Aorta (tissue), 5 donors: ENCODE results near the gene CKMT1A. TPM values are rescaled to one million over a fixed set of nuclear protein-coding genes. Genes with fewer than 3 reads are reported as not detected.
"Not testable (repeated sequence)": the region's sequence is repeated elsewhere in the genome, so short reads cannot be mapped to it uniquely, and the experiment has no call there.

Source experiments
- ATAC-seq: fragments of 200-7000 bp; cut with Tn5 transposase; one replicate; pipeline ENCODE4 v1.9.1; 2022; ENCODE audit warnings: moderate library complexity; ENCODE audit not compliant: low FRiP score
- DNase-seq, 2 donors: peaks; one replicate each; pipeline ENCODE4 v3.0.0-alpha.2; 2020
- H3K27ac ChIP-seq, 2 donors: one replicate each; pipeline ENCODE4 v1.5.1; 2013; ENCODE audit warnings: low read length in 2 of 2, mild to moderate bottlenecking in 2 of 2, moderate library complexity in 2 of 2, control low read depth in 1 of 2, inconsistent platforms in 1 of 2, low read depth in 1 of 2
- H3K27me3 ChIP-seq, 2 donors: one replicate each; pipeline ENCODE4 v1.6.1; 2013; ENCODE audit warnings: control low read depth in 1 of 2, low read length in 1 of 2, mild to moderate bottlenecking in 1 of 2, moderate library complexity in 1 of 2; ENCODE audit not compliant: insufficient read depth in 2 of 2, control insufficient read depth in 1 of 2
- H3K36me3 ChIP-seq, 2 donors: one replicate each; pipeline ENCODE4 v1.6.1; 2013; ENCODE audit warnings: control low read depth in 1 of 2, low read length in 1 of 2, mild to moderate bottlenecking in 1 of 2; ENCODE audit not compliant: insufficient read depth in 2 of 2, control insufficient read depth in 1 of 2
- H3K4me1 ChIP-seq, 2 donors: one replicate each; pipeline ENCODE4 v1.6.1; 2013; ENCODE audit warnings: low read length in 2 of 2, control low read depth in 1 of 2, mild to moderate bottlenecking in 1 of 2, moderate library complexity in 1 of 2; ENCODE audit not compliant: insufficient read depth in 2 of 2, control insufficient read depth in 1 of 2
- H3K4me3 ChIP-seq, 2 donors: one replicate each; pipeline ENCODE4 v1.5.1; 2013; ENCODE audit warnings: low read length in 2 of 2, control low read depth in 1 of 2, mild to moderate bottlenecking in 1 of 2
- H3K9me3 ChIP-seq: one replicate; pipeline ENCODE4 v1.6.1; 2013; ENCODE audit warnings: mild to moderate bottlenecking, low read length; ENCODE audit not compliant: control insufficient read depth
- WGBS, 2 donors: extraction: QIAGEN DNeasy Blood & Tissue Kit; methylation state at CpG; one replicate each; pipeline ENCODE4 v1.1.7; 2013; 5-methylcytosine and 5-hydroxymethylcytosine counted together
- intact Hi-C, 2 donors: fragments of 100-400 bp; cut with DNase I; formaldehyde crosslinking; loops; one replicate each; pipeline versions ENCODE4 v1.14.2 to v1.15.0; 2022
- polyA plus RNA-seq, 2 donors: library from polyadenylated mRNA; stranded (reverse); fragments of 200-250 nt; gene quantifications; one replicate each; pipeline ENCODE4 v1.2.3, GENCODE V29; 2013
- total RNA-seq, 2 donors: library from RNA; stranded (reverse); fragmentation: NEBNext Ultra II Directional; extraction: Animal tissue kit (Norgen Biotek cat#: 25700); gene quantifications; one replicate each; pipeline ENCODE4 v1.2.1, GENCODE V29; 2021
- donor health status: healthy with polysubstance abuse.
- donor health status: Bipolar disorder and iron deficiency.
- donor health status: DM: no; HTN: no; CAD: no.
- donor health status: DM: no; HTN: no; CAD: no.
- donor health status: DM: yes; HTN: yes; CAD: no.

The CKMT1A gene
- total and polyA plus RNA-seq, 4 donors = 11.1 TPM; not detected in 3

DNA sequence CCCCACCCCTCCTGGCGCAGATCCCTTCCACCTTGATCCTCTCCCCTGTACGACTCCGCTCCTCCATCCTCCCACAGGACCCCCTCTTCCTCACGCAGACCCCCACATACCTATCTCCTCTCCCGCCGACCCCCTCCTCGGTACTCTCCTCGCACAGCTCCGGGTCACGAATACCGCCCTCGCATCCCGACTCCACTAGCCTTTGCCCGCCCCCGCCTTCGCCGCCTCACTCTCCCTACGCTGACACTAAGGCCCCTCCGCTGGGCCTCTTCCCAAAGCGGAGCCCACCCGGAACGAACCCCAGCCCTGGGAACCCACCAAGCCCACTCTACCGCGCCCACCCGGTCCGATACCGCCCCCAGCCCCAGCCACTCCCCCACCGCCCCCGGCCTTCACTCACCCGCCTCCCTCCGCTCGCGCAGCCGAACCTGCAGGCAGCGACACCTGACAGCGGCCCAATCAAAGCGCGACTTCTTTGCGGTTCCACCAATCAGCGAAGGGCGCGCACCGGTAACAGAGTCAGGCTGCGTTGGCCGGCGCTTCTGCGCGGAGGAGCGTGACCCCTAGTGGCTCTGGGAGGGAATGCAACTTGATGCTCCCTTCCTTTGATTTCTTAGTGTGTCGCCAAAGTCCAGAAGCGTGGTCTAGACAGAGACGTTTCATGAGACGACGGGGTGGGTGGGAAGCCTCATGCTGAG, 3.9 kb upstream of the CKMT1A start:
- H3K9me3 ChIP-seq, H3K4me1 ChIP-seq, intact Hi-C loops: not testable (repeated sequence)

DNA sequence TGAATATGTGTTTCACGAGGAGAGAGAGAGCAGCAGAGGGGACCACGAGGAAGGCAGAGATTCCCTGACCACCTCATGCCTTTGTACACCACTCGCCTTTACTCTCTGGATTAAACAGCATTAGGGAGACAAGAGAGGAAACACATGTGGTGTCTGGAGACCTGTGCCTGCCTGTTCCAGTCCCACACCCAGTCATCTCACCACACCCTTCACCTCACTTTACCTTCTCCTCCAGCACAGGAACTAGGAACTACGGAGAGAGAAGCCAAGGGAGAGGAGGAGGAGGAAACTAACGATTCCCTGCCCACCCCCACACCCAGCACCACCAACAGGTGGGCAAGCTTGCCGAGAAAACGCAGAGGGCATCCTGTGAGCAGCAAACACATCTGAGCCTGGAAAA, 980 bp upstream of the CKMT1A start:
- WGBS, 2 donors = 29 to 31% methylated on average over 3 of the region's 7 CpGs
- H3K27ac ChIP-seq, intact Hi-C loops, ATAC-seq, DNase-seq, H3K9me3 ChIP-seq, H3K36me3 ChIP-seq, H3K27me3 ChIP-seq, H3K4me3 ChIP-seq, H3K4me1 ChIP-seq: not testable (repeated sequence)

More for the DNA sequence above, 3.9 kb upstream of the CKMT1A start:
- not testable (repeated sequence) for H3K4me3 ChIP-seq, DNase-seq, H3K27ac ChIP-seq, H3K27me3 ChIP-seq, H3K36me3 ChIP-seq
- ATAC-seq = peak; percentile 97
- WGBS, 2 donors = no CpG with 5 or more reads among the region's 54 CpGs

DNA sequence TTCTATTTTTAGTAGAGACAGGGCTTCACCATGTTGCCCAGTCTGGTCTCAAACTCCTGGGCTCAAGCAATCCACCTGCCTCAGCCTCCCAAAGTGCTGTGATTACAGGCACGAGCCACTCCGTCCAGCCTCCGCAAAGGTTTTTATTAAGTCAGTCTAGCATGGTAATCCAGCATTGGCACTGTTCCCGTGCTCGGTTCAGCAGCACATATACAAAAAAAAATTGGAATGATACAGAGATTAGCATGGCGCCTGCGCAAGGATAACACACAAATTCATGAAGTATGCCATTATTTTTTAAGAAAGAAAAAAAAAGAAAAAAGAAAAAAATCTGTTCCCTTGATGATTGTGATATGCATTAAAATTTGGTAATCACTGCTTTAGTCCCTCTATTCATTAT, 8.5 kb downstream of the CKMT1A start:
- Histone ChIP-seq H3K4me3 (no peak overlapping the region), H3K36me3 (no peaks in the 10 kb centered on the region), H3K27me3 (no peaks in the 10 kb centered on the region), H3K4me1 (no peaks in the 10 kb centered on the region), H3K9me3 (no peaks in the 10 kb centered on the region), H3K27ac (no peak overlapping the region)
- intact Hi-C loops = no loop called here
- ATAC-seq (no peak), DNase-seq (no peak)
- 68 to 69% methylated on average over 7 of the region's 7 CpGs for WGBS, 2 donors

DNA sequence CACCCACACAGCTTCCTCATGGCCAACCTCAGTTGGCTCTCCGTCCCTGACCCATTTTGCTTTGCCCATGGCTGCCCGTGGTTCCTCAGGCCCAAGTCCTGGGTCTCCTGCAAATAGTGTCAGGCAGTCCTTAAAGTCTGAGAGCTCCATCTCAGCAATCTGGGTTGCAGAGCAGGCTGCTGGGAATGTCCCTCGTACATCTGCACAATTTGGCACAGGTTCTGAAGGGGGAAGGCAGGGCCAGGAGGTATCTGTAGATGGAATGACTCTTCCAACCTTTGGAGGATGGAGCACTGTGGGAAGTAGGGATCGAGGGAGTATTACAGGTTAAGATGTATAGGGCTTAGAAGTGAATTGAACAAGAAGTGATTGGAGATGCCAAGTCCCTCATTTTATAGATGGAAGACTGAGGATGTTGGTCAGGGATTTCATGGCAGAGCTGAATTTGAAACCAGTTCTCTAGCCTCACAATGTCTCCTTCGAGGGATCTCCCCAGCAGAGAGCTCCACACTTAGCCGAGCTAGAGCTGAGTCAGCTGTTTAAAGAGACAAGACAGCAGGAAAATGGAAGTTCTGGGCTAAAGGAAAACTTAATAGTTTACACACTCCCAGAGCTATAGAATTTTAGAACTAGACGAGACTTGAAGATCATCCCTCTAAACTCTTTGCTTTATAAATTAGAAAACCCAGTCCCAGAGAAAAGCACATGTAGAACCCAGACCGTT, 9.2 kb downstream of the CKMT1A start:
- H3K4me3 ChIP-seq = no peak overlapping the region
- DNase-seq = no peak
- no peaks in the 10 kb centered on the region for H3K4me1 ChIP-seq
- H3K36me3 ChIP-seq = no peaks in the 10 kb centered on the region
- H3K27ac ChIP-seq = no peak overlapping the region
- H3K9me3 ChIP-seq = no peaks in the 10 kb centered on the region
- 64 to 68% methylated on average over 8 of the region's 8 CpGs for WGBS, 2 donors
- intact Hi-C loops = no loop called here
- no peaks in the 10 kb centered on the region for H3K27me3 ChIP-seq
- ATAC-seq = no peak

DNA sequence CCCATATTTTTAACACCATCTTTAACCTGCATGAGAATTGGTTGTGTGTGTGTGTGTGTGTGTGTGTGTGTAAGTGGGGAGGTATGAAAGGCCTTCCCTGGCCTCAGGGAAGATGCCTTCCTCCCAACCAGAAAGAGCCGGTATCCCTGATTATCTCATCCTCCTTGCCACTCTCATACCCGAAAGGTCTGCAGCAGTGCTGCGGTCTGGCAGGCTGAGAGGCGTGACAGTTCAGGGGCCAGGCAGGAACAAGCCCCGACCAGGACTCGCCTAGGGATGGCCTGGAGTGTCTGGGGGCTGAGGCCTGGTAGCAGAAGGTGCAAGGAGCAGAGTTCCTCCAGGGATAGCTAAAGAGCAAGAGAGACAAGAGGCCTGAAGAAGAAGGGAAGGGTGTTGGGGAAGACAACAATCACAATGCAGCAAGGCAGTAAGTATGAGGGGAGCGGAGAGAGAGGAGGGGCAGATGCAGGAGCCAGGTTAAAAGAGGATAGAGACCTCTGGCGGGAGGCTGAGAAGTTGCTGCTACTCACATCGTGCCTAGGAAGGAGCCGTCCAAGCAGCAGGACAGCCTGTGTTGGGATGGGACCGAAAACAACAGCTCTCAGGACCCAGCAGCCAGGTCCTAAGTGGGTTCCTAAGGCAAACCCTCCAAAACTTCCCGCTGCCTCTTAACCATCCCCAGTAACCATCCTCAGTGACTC, 16.9 kb downstream of the CKMT1A start:
- H3K4me3 ChIP-seq, H3K36me3 ChIP-seq, DNase-seq, H3K27me3 ChIP-seq, intact Hi-C loops, H3K4me1 ChIP-seq, H3K27ac ChIP-seq, ATAC-seq, H3K9me3 ChIP-seq: not testable (repeated sequence)
- 86 to 89% methylated on average over 1 of the region's 12 CpGs for WGBS, 2 donors

DNA sequence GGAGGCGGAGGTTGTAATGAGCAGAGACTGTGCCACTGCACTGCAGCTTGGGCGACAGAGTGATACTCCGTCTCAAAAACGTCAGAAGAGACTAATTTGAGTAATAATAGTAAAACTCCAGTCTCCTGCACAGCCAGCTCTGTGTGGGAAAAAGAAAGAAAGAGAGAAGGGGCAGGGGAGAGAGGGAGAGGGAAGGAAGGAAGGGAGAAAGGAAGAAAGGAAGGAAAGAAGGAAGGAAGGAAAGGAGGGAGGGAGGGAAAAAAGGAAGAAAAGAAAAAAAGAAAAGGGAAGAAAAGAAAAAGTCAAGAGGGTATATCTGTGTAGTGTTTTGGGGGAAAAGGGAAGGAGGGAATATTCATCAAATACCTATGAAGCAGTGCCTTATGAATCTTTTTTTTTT, 29.5 kb downstream of the CKMT1A start:
- ATAC-seq (no peak), DNase-seq (no peak)
- Histone ChIP-seq H3K4me3 (no peak overlapping the region), H3K4me1 (no peaks in the 10 kb centered on the region), H3K9me3 (no peaks in the 10 kb centered on the region), H3K36me3 (no peaks in the 10 kb centered on the region), H3K27ac (no peak overlapping the region), H3K27me3 (no peaks in the 10 kb centered on the region)
- 71 to 75% methylated on average over 4 of the region's 4 CpGs for WGBS, 2 donors
- intact Hi-C loops = no loop called here

DNA sequence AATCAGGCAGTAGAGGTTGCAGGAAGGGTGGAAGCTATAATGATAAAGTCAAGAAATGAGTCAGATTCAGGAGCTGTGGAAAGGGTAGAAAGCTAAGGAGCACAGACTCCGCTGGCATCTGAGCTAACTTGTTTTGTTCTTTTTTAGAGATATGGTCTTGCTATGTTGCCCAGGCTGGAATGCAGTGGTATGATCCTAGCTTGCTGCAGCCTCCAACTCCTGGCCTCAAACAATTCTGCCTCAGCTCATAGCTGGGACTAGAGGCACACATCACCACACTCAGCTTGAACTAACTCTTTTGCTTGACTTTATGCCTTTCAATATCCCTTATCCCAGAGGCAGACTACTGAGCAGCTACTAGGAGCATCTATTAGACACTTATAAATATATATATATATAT, 32.6 kb downstream of the CKMT1A start:
- H3K36me3 ChIP-seq, H3K27ac ChIP-seq, ATAC-seq, H3K4me3 ChIP-seq, DNase-seq, intact Hi-C loops, H3K27me3 ChIP-seq, H3K4me1 ChIP-seq, H3K9me3 ChIP-seq: not testable (repeated sequence)
- WGBS, 2 donors = 98 to 100% methylated on average over 1 of the region's 1 CpG

DNA sequence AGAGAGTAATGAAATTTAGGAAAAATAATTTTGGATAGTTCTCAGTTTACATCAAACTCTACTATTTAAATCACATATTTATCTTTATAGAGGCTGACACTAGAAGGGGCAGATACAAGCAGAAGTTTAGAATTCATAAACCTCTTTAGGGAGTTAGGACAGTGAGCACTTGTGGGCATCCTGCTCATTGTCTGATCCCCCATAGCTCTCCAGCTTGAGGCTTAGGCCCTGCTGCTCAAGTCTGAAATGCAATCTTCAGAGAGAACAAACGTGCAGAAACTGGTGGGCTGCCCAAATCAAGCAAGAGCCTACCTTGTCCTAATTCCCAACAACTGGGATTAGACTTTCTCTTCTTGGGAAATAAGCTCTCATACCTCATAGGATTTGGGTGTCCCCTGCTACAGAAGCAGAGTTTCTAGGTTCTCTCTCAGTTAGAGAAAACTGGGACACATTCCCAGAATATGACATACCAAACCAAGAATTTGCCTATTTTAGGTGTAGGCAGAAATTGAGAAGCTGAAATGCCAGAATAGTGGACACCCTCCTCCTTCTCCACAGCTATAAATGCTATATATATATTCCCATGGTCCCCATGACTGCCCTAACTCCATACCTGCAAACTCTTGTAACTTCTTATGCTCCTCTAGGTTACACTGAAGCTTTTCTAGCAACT, 34.5 kb downstream of the CKMT1A start:
- ATAC-seq = peak; percentile 48
- not testable (repeated sequence) for H3K4me3 ChIP-seq

More for the DNA sequence above, 34.5 kb downstream of the CKMT1A start:
- 0 to 8% methylated on average over 1 of the region's 1 CpG for WGBS, 2 donors
- H3K36me3 ChIP-seq, DNase-seq, H3K27me3 ChIP-seq, H3K9me3 ChIP-seq, intact Hi-C loops, H3K4me1 ChIP-seq: not testable (repeated sequence)
- peak overlapping the region in 1 of 2 donors; percentile 84 for H3K27ac ChIP-seq
